Kidney epithelial cell (primary cell): ENCODE measurements around the gene LSM3. TPM values are rescaled to one million over a fixed set of nuclear protein-coding genes. Genes with fewer than 3 reads are reported as not detected.

ENCODE experiments used
- DNase-seq: peaks from one replicate; pipeline ENCODE4 v3.0.0-alpha.2; 2010; ENCODE audit warnings: low read depth
- H3K27me3 ChIP-seq: 2 replicates; pipeline ENCODE4 v1.6.0; 2011; ENCODE audit warnings: low read length; ENCODE audit not compliant: control insufficient read depth, insufficient read depth
- H3K36me3 ChIP-seq: 2 replicates; pipeline ENCODE4 v1.5.1; 2011; ENCODE audit warnings: low read length; ENCODE audit not compliant: control insufficient read depth, insufficient read depth
- H3K4me3 ChIP-seq: 2 replicates; pipeline ENCODE4 v1.5.1; 2011; ENCODE audit warnings: low read depth, mild to moderate bottlenecking, control low read depth, low read length
- total RNA-seq: library from RNA; depleted of rRNA; stranded (reverse); fragments of >200 nt; gene quantifications from 2 replicates; pipeline ENCODE4 v1.2.3, GENCODE V29; 2015
- TF ChIP-seq, protein P1 (sequence below): IDR thresholded peaks from 2 replicates; pipeline ENCODE4 v1.5.1; 2011; ENCODE audit warnings: mild to moderate bottlenecking, moderate library complexity, low read length, control low read depth, inconsistent platforms; ENCODE audit not compliant: insufficient read depth, poor library complexity, severe bottlenecking

LSM3 gene
- total RNA-seq, 1 donor from 2014 or later = 9.3 TPM

DNA sequence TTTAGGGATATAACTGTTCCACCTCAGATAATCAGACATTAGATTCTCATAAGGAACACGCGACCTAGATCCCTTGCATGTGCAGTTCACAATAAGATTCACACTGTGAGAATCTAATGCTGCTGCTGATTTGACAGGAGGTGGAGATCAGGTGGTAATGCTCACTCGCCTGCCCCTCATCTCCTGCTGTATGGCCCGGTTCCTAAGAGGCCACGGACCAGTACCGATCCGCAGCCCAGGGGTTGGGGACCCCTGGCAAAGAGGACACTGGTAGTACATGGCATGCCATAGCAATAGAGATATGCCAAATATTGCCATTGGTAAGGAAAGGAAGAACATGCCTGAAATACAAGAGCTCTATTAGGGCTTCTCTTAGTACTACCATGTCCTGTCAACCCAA lies 59.7 kb downstream of the LSM3 start:
- H3K36me3 ChIP-seq = no peaks in the 10 kb centered on the region
- no peaks in the 10 kb centered on the region for H3K27me3 ChIP-seq
- H3K4me3 ChIP-seq = no peak overlapping the region
- TF ChIP-seq, protein P1, sequence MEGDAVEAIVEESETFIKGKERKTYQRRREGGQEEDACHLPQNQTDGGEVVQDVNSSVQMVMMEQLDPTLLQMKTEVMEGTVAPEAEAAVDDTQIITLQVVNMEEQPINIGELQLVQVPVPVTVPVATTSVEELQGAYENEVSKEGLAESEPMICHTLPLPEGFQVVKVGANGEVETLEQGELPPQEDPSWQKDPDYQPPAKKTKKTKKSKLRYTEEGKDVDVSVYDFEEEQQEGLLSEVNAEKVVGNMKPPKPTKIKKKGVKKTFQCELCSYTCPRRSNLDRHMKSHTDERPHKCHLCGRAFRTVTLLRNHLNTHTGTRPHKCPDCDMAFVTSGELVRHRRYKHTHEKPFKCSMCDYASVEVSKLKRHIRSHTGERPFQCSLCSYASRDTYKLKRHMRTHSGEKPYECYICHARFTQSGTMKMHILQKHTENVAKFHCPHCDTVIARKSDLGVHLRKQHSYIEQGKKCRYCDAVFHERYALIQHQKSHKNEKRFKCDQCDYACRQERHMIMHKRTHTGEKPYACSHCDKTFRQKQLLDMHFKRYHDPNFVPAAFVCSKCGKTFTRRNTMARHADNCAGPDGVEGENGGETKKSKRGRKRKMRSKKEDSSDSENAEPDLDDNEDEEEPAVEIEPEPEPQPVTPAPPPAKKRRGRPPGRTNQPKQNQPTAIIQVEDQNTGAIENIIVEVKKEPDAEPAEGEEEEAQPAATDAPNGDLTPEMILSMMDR = no peak
- DNase-seq = no peak

DNA sequence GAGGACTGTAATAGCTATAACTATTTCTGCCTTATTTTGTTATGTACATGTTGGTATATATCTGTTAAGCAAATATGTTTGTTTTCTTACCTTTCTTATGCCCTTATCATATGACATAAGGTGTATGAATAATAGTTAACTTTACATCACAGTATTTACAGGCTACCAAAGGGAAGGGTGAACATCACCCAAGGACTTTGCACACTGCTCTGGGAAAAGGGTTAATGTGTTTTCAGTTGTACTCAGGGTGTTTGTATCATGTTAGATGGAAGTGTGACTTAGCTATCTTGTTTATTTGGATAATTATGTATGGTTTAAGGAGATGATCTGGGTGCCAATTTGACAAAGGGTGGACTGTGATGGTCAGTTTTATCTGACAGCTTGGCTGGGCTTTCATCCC lies 60.3 kb downstream of the LSM3 start:
- Histone ChIP-seq H3K36me3 (no peaks in the 10 kb centered on the region), H3K4me3 (no peak overlapping the region), H3K27me3 (peaks cover 3% of the 10 kb centered on the region)
- DNase-seq = no peak
- TF ChIP-seq, protein P1 = no peak

DNA sequence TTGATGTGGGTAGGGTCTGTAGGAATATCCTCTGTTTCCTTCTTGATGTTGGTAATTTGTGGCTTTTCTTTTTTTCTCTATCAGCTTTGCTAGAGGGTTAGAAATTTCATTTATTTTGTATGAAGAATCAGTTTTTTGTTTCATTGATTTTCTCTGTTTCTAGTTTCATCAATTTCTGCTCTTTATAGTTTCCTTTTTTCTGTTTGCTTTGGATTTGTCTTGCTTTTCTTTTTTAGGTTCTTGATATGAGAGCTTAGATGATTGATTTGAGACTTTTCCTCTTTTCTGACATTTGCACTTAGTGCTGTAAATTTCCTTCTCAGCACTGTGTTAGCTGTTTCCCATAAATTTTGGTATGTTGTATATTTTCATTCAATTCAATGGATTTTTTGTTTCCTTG lies 61.3 kb downstream of the LSM3 start:
- TF ChIP-seq, protein P1 = no peak
- DNase-seq = no peak
- no peaks in the 10 kb centered on the region for H3K36me3 ChIP-seq
- no peak overlapping the region for H3K4me3 ChIP-seq
- peaks cover 4% of the 10 kb centered on the region for H3K27me3 ChIP-seq

DNA sequence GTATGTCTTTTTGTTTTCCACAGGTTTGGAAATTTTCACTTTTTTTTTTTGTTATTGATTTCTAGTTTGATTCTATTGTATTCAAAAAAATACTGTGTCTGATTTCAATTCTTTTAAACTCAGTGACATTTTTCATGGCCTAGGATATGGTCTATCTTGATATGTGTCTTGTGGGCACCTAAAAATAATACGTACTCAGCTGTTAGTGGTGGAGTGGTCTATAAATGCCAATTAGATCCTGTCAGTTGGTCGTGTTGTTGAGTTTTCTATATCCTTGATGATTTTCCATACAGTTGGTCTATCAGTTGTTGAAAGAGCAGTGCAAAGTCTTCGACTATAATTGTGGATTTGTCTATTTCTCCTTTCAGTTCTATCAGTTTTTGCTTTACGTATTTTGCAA lies 61.7 kb downstream of the LSM3 start:
- TF ChIP-seq, protein P1 = no peak
- H3K36me3 ChIP-seq = no peaks in the 10 kb centered on the region

DNA sequence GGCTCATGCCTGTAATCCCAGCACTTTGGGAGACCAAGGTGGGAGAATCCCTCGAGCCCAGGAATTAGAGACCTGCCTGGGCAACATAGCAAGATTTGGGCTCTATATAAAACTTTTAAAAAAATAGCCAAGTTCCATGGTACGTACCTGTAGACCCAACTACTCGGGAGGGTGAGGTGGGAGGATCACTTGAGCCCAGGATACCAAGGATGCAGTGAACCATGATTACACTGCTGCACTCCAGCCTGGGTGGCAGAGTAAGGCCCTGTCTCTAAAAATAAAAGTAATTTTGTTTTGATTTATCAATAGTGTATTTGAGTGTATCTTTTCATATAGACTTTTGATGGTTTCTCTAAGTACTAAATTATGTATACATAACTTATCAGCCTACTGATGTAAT lies 63.1 kb downstream of the LSM3 start:
- Histone ChIP-seq H3K36me3 (no peaks in the 10 kb centered on the region), H3K4me3 (no peak overlapping the region), H3K27me3 (peaks cover 4% of the 10 kb centered on the region)
- TF ChIP-seq, protein P1 = no peak
- DNase-seq = no peak

More for the DNA sequence above, 61.7 kb downstream of the LSM3 start:
- no peak for DNase-seq
- H3K4me3 ChIP-seq = no peak overlapping the region
- H3K27me3 ChIP-seq = peaks cover 4% of the 10 kb centered on the region

DNA sequence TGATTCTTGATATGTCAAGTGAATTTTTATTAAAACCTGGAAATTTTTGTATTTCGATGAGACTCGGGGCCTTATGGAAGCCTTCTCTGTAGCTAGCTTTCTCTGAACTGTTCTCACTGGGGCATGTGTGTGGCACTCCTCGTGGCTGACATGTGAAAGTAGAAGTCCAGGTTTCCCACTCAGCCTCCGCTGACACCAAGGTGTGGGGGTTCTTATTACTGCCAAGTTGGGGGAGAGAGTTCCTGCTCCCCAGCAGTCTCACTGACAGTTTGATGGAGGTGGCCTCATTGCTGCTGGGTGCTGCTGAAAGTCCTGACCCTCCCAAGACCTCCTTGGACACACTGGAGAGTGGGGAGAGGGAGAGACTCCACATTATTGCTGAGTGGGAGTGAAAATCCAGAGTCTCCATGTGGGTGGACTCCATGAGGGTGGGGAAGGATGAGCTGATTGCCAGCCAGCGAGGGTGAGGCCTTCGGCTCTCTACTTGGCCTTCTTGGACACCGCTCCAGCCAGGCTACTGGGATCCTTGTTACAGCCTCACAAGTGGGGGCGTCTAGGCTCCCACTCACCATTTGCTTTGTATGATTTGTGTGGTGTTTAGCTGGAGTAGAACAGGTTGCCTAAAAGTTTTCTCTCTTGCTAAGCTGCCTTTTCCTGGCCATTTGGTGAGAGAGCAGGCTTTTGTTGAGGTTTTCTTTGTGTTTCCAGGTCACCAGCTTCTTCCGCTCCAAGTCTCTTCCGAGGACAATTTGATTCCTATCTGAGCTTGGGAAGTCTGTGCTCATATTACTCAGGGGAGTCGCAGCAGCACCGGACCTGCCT lies 64.1 kb downstream of the LSM3 start:
- TF ChIP-seq, protein P1 = no peak
- Histone ChIP-seq H3K4me3 (no peak overlapping the region), H3K36me3 (no peaks in the 10 kb centered on the region), H3K27me3 (peaks cover 4% of the 10 kb centered on the region)
- DNase-seq = no peak
